Measurements from ENCODE around the gene NGF.

The NGF gene

GRCh38 chr1:115308969-115309368 is 29.1 kb downstream of the NGF start:
- no peaks in the 10 kb centered on the region for H3K9me2 ChIP-seq (replicated peaks; ENCODE audit: low read depth, low read length)
- H3K27me3 ChIP-seq (ENCODE audit: insufficient read depth, low read length, poor library complexity, severe bottlenecking), result no peaks in the 10 kb centered on the region
- H2AFZ ChIP-seq (ENCODE audit: low read length), result no peak overlapping the region
- no peaks in the 10 kb centered on the region for H4K20me1 ChIP-seq (ENCODE audit: insufficient read depth, low read length, poor library complexity, severe bottlenecking)
- no peaks in the 10 kb centered on the region for H3F3A ChIP-seq (ENCODE audit: low read depth)
- H3K9me3 ChIP-seq (ENCODE audit: insufficient read depth, low read depth, low read length), result no peaks in the 10 kb centered on the region
- no peak overlapping the region for H3K4me3 ChIP-seq (ENCODE audit: low read length, poor library complexity, severe bottlenecking)
- H3K36me3 ChIP-seq (ENCODE audit: insufficient read depth, low read length), result no peaks in the 10 kb centered on the region
- no peak overlapping the region for H3K4me2 ChIP-seq (ENCODE audit: low read depth, low read length, poor library complexity, severe bottlenecking)
- no peak overlapping the region for H3K9ac ChIP-seq (ENCODE audit: low read depth, low read length, poor library complexity, severe bottlenecking)
- H3K4me1 ChIP-seq (ENCODE audit: insufficient read depth, low read length, poor library complexity, severe bottlenecking), result no peaks in the 10 kb centered on the region
- no peaks in the 10 kb centered on the region for H3K79me2 ChIP-seq (ENCODE audit: insufficient read depth, low read length)
- TF ChIP-seq EZH2phosphoT487 (IDR thresholded peaks at IDR 0.05; ENCODE audit: borderline replicate concordance) (no peak), CTCF (conservative IDR thresholded peaks at IDR 0.05; ENCODE audit: low read length) (no peak)

- no peaks in the 10 kb centered on the region for H3K36me3 ChIP-seq (ENCODE audit: insufficient read depth, low read length)
- no peaks in the 10 kb centered on the region for H3F3A ChIP-seq (ENCODE audit: low read depth)
- H3K9ac ChIP-seq (ENCODE audit: low read depth, low read length, poor library complexity, severe bottlenecking), result no peak overlapping the region
- H4K20me1 ChIP-seq (ENCODE audit: insufficient read depth, low read length, poor library complexity, severe bottlenecking), result no peaks in the 10 kb centered on the region
- TF ChIP-seq EZH2phosphoT487 (IDR thresholded peaks at IDR 0.05; ENCODE audit: borderline replicate concordance), result no peak
- TF ChIP-seq CTCF (conservative IDR thresholded peaks at IDR 0.05; ENCODE audit: low read length), result no peak
- H3K4me1 ChIP-seq (ENCODE audit: insufficient read depth, low read length, poor library complexity, severe bottlenecking), result no peaks in the 10 kb centered on the region
- no peaks in the 10 kb centered on the region for H3K79me2 ChIP-seq (ENCODE audit: insufficient read depth, low read length)
- no peak overlapping the region for H3K4me2 ChIP-seq (ENCODE audit: low read depth, low read length, poor library complexity, severe bottlenecking)
- no peaks in the 10 kb centered on the region for H3K27me3 ChIP-seq (ENCODE audit: insufficient read depth, low read length, poor library complexity, severe bottlenecking)
- H3K9me2 ChIP-seq (replicated peaks; ENCODE audit: low read depth, low read length), result no peaks in the 10 kb centered on the region
- no peak overlapping the region for H3K4me3 ChIP-seq (ENCODE audit: low read length, poor library complexity, severe bottlenecking)
- no peaks in the 10 kb centered on the region for H3K9me3 ChIP-seq (ENCODE audit: insufficient read depth, low read depth, low read length)
- no peak overlapping the region for H2AFZ ChIP-seq (ENCODE audit: low read length)
Measured at GRCh38 chr1:115307661-115308060, 30.4 kb downstream of the NGF start.

GRCh38 chr1:115306146-115306545 is 31.9 kb downstream of the NGF start:
- Histone ChIP-seq H3K4me2 (ENCODE audit: low read depth, low read length, poor library complexity, severe bottlenecking) (no peak overlapping the region), H3K4me3 (ENCODE audit: low read length, poor library complexity, severe bottlenecking) (no peak overlapping the region), H3F3A (ENCODE audit: low read depth) (no peaks in the 10 kb centered on the region), H3K9me3 (ENCODE audit: insufficient read depth, low read depth, low read length) (no peaks in the 10 kb centered on the region), H3K4me1 (ENCODE audit: insufficient read depth, low read length, poor library complexity, severe bottlenecking) (no peaks in the 10 kb centered on the region), H3K36me3 (ENCODE audit: insufficient read depth, low read length) (no peaks in the 10 kb centered on the region), H2AFZ (ENCODE audit: low read length) (no peak overlapping the region), H3K27me3 (ENCODE audit: insufficient read depth, low read length, poor library complexity, severe bottlenecking) (no peaks in the 10 kb centered on the region), H3K79me2 (ENCODE audit: insufficient read depth, low read length) (no peaks in the 10 kb centered on the region), H3K9me2 (replicated peaks; ENCODE audit: low read depth, low read length) (no peaks in the 10 kb centered on the region), H3K9ac (ENCODE audit: low read depth, low read length, poor library complexity, severe bottlenecking) (no peak overlapping the region), H4K20me1 (ENCODE audit: insufficient read depth, low read length, poor library complexity, severe bottlenecking) (no peaks in the 10 kb centered on the region)
- no peak for TF ChIP-seq CTCF (conservative IDR thresholded peaks at IDR 0.05; ENCODE audit: low read length)
- TF ChIP-seq EZH2phosphoT487 (IDR thresholded peaks at IDR 0.05; ENCODE audit: borderline replicate concordance), result no peak
